T follicular helper cell (primary cell): ENCODE data around the gene KANTR.
A peak's percentile ranks its signal among the peaks of the same experiment; 100 is the strongest.

Source experiments
- DNase-seq: peaks from one replicate; pipeline ENCODE4 v3.0.0-alpha.2; 2020; ENCODE audit warnings: low read depth
- total RNA-seq, 2 experiments: gene quantifications; one replicate each; lab custom pipeline; 2026; lab: John Stamatoyannopoulos, UW

Gene KANTR
- total RNA-seq: 3.4 to 13.9 reads per million in 2 experiments

- DNase-seq: peak; percentile 71
These were observed at the start of gene KANTR for GRCh38 chrX:53093748-53094581. KANTR (plus strand) TSS chrX:53094142; CDS start chrX:53124273, 30,131 bp downstream.

GRCh38 chrX:53044995-53045394, 48.9 kb upstream of the KANTR start:
- no peak for DNase-seq

GRCh38 chrX:53047228-53047627, 46.7 kb upstream of the KANTR start:
- no peak for DNase-seq

GRCh38 chrX:53048169-53049126, 45.5 kb upstream of the KANTR start, which contains the start of gene GPR173:
GPR173 (plus strand) TSS chrX:53048789; CDS start chrX:53076622, 27,833 bp downstream.
- no peak for DNase-seq

- DNase-seq: no peak
These were observed 44.8 kb upstream of the KANTR start for GRCh38 chrX:53049127-53049517.

- DNase-seq: no peak
These were observed 43.1 kb upstream of the KANTR start for GRCh38 chrX:53050841-53051240.

- no peak for DNase-seq
These were observed 38.6 kb upstream of the KANTR start for GRCh38 chrX:53055244-53055849.

- no peak for DNase-seq
These were observed 37.6 kb upstream of the KANTR start for GRCh38 chrX:53056292-53056691.

- no peak for DNase-seq
These were observed 28.8 kb upstream of the KANTR start for GRCh38 chrX:53065104-53065503.

- DNase-seq: no peak
These were observed 22.9 kb upstream of the KANTR start for GRCh38 chrX:53071064-53071463.

- DNase-seq: peak; percentile 58
These were observed 22.1 kb upstream of the KANTR start for GRCh38 chrX:53071604-53072417.

- no peak for DNase-seq
These were observed 21.4 kb upstream of the KANTR start for GRCh38 chrX:53072418-53073114.

- DNase-seq: no peak
These were observed 20.8 kb upstream of the KANTR start for GRCh38 chrX:53073115-53073586.

GRCh38 chrX:53075011-53075410, 18.9 kb upstream of the KANTR start:
- no peak for DNase-seq

GRCh38 chrX:53076671-53077070, 17.3 kb upstream of the KANTR start:
- DNase-seq: no peak

GRCh38 chrX:53077207-53078197, 16.4 kb upstream of the KANTR start:
- no peak for DNase-seq

GRCh38 chrX:53078943-53079342, 15.0 kb upstream of the KANTR start:
- no peak for DNase-seq

- no peak for DNase-seq
These were observed 13.0 kb upstream of the KANTR start for GRCh38 chrX:53080628-53081580.
